Testis (tissue), 2 donors: Measurements from ENCODE around the gene MMP11.

ENCODE experiments used
- POLR2A ChIP-seq: fragments of 450-650 bp; IDR thresholded peaks from one replicate; pipeline ENCODE4 v1.6.1; 2017; ENCODE audit warnings: antibody characterized with exemption, mild to moderate bottlenecking, moderate library complexity
- TF ChIP-seq, protein P1 (sequence below), 3 experiments: fragments of 450-650 bp in 2 of 3; fragments of 200-600 bp in 1 of 3; sonication (generic) in 1 of 3; IDR thresholded peaks; one replicate each; pipeline ENCODE4 v1.5.1; 2016 to 2019; ENCODE audit warnings: antibody characterized with exemption in 3 of 3, mild to moderate bottlenecking in 2 of 3, moderate library complexity in 1 of 3

DNA sequence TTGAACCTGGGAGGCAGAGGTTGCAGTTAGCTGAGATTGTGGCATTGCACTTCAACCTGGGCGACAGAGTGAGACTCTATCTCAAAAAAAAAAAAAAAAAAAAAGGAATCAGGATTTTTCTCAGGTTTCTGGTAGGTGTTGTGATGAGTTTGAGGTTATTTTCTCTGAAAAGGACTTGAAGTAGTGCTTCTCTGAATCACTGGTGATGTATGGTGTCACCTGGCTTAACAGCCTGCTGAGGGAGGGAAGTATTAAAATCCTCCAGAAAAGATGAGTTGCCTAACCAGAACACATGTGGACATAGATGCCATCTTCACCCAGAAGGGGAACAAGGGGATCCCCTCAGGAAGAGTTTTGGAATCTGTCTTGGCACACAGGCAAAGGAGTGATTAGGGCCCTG is 34.2 kb downstream of the MMP11 start:
- TF ChIP-seq POLR2A = no peak
- TF ChIP-seq, protein P1, sequence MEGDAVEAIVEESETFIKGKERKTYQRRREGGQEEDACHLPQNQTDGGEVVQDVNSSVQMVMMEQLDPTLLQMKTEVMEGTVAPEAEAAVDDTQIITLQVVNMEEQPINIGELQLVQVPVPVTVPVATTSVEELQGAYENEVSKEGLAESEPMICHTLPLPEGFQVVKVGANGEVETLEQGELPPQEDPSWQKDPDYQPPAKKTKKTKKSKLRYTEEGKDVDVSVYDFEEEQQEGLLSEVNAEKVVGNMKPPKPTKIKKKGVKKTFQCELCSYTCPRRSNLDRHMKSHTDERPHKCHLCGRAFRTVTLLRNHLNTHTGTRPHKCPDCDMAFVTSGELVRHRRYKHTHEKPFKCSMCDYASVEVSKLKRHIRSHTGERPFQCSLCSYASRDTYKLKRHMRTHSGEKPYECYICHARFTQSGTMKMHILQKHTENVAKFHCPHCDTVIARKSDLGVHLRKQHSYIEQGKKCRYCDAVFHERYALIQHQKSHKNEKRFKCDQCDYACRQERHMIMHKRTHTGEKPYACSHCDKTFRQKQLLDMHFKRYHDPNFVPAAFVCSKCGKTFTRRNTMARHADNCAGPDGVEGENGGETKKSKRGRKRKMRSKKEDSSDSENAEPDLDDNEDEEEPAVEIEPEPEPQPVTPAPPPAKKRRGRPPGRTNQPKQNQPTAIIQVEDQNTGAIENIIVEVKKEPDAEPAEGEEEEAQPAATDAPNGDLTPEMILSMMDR (IDR thresholded peaks at IDR 0.05) = no peak
